Liver (tissue), 9 donors: ENCODE measurements around the gene TEDC2. TPM values are rescaled to one million over a fixed set of nuclear protein-coding genes. Genes with fewer than 3 reads are reported as not detected.
A peak's percentile ranks its signal among the peaks of the same experiment; 100 is the strongest.

Experiments used
- DNase-seq: peaks from one replicate; pipeline ENCODE4 v3.0.0-alpha.2; 2017; ENCODE audit warnings: low spot score
- H3K27ac ChIP-seq, 2 donors: one replicate each; pipeline ENCODE4 v1.7.0; 2013; ENCODE audit warnings: inconsistent platforms in 2 of 2, low read length in 2 of 2, control low read depth in 1 of 2, low read depth in 1 of 2, mild to moderate bottlenecking in 1 of 2
- H3K27me3 ChIP-seq, 4 donors: one replicate each; pipeline versions ENCODE4 v1.6.1 to v1.7.0; 2013; ENCODE audit warnings: low read length in 3 of 4, inconsistent platforms in 1 of 4, mild to moderate bottlenecking in 1 of 4, moderate library complexity in 1 of 4; ENCODE audit not compliant: control insufficient read depth in 4 of 4, insufficient read depth in 4 of 4
- H3K36me3 ChIP-seq, 4 donors: one replicate each; pipeline versions ENCODE4 v1.6.1 to v1.7.0; 2013; ENCODE audit warnings: low read length in 3 of 4, mild to moderate bottlenecking in 3 of 4, low read depth in 1 of 4, moderate library complexity in 1 of 4; ENCODE audit not compliant: control insufficient read depth in 4 of 4, insufficient read depth in 3 of 4
- H3K4me1 ChIP-seq, 4 donors: one replicate each; pipeline versions ENCODE4 v1.6.1 to v1.7.0; 2013; ENCODE audit warnings: low read length in 3 of 4, mild to moderate bottlenecking in 3 of 4, moderate library complexity in 1 of 4; ENCODE audit not compliant: control insufficient read depth in 4 of 4, insufficient read depth in 4 of 4
- H3K4me3 ChIP-seq, 3 donors: one replicate each; pipeline versions ENCODE4 v1.6.1 to v1.7.0; 2013; ENCODE audit warnings: low read length in 3 of 3, control low read depth in 1 of 3, low read depth in 1 of 3, mild to moderate bottlenecking in 1 of 3
- H3K9ac ChIP-seq, 2 donors: one replicate each; pipeline ENCODE4 v1.7.0; 2013; ENCODE audit warnings: low read length in 2 of 2, mild to moderate bottlenecking in 2 of 2, moderate library complexity in 2 of 2, control low read depth in 1 of 2, low read depth in 1 of 2
- H3K9me3 ChIP-seq, 4 donors: one replicate each; pipeline versions ENCODE4 v1.6.1 to v1.7.0; 2013; ENCODE audit warnings: low read length in 3 of 4; ENCODE audit not compliant: control insufficient read depth in 4 of 4
- EGR1 ChIP-seq, 2 donors: IDR thresholded peaks; 2 replicates each; pipeline ENCODE4 v1.6.1; 2016 to 2018; ENCODE audit warnings: antibody characterized with exemption in 2 of 2, low read depth in 2 of 2
- FOXA1 ChIP-seq: IDR thresholded peaks from 2 replicates; pipeline ENCODE4 v1.6.1; 2016; ENCODE audit warnings: antibody characterized with exemption
- FOXA2 ChIP-seq: IDR thresholded peaks from 2 replicates; pipeline ENCODE4 v1.6.1; 2016; ENCODE audit warnings: antibody characterized with exemption
- HNF4G ChIP-seq: IDR thresholded peaks from 2 replicates; pipeline ENCODE4 v1.6.1; 2016; ENCODE audit warnings: antibody characterized with exemption
- NR2F2 ChIP-seq: IDR thresholded peaks from 2 replicates; pipeline ENCODE4 v1.6.1; 2016; ENCODE audit warnings: antibody characterized with exemption
- RXRA ChIP-seq, 2 donors: IDR thresholded peaks; 2 replicates each; pipeline ENCODE4 v1.6.1; 2017 to 2018; ENCODE audit warnings: antibody characterized with exemption in 2 of 2, mild to moderate bottlenecking in 1 of 2
- SP1 ChIP-seq: IDR thresholded peaks from 2 replicates; pipeline ENCODE4 v1.6.1; 2018; ENCODE audit warnings: antibody characterized with exemption, mild to moderate bottlenecking
- TAF1 ChIP-seq: conservative IDR thresholded peaks from 2 replicates; pipeline ENCODE4 v1.6.1; 2016; ENCODE audit warnings: antibody characterized with exemption, mild to moderate bottlenecking
- YY1 ChIP-seq: IDR thresholded peaks from 2 replicates; pipeline ENCODE4 v1.6.1; 2016; ENCODE audit warnings: antibody characterized with exemption, mild to moderate bottlenecking
- WGBS: extraction: QIAGEN DNeasy Blood & Tissue Kit; methylation state at CpG from one replicate; pipeline ENCODE4 v1.1.7; 2013; 5-methylcytosine and 5-hydroxymethylcytosine counted together
- polyA plus RNA-seq, 2 donors: library from polyadenylated mRNA; stranded (reverse) in 1 of 2; unstranded in 1 of 2; fragments of 200-250 nt in 1 of 2; fragments of >200 nt in 1 of 2; fragmentation: Nextera tagmentation in 1 of 2; extraction: Ambion mirVana in 1 of 2; gene quantifications; one replicate each; pipeline versions ENCODE4 v1.2.1 to v1.2.3, GENCODE V29; 2013 to 2015
- total RNA-seq, 2 donors: library from RNA; depleted of rRNA; stranded (reverse); fragments of >200 nt; gene quantifications; one replicate each; pipeline ENCODE4 v1.2.3, GENCODE V29; 2014
- TF ChIP-seq, protein P1 (sequence below): IDR thresholded peaks from 2 replicates; pipeline ENCODE4 v1.6.1; 2016; ENCODE audit warnings: antibody characterized with exemption, mild to moderate bottlenecking
- TF ChIP-seq, protein P2 (sequence below): IDR thresholded peaks from 2 replicates; pipeline ENCODE4 v1.6.1; 2016; ENCODE audit warnings: antibody characterized with exemption
- donor health status: healthy.
- donor health status: healthy.
- donor health status: healthy.
- donor health status: healthy.
- donor health status: healthy.

TEDC2 gene
- total and polyA plus RNA-seq, 4 donors: 0.71 to 6.7 (median 1.1) TPM

DNA sequence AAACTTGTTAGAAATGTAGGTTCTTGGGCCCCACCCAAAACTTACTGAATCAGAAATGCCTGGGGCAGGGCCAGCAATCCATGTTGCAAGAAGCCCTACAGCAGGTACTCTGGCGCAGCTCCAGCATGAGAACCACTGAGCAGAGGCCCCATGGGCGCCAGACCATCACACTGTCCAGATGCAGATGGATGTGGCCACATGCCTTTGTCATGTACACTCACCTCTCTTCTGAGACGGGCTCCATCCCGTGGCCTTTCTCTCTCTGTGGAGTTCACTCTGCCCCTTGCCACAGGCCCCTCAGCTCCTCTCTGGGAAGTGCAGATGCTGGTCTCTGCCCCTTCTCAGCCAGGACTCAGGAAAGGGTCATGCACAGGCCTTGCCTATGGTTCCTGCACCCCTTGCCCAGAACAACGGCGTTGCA is 33.0 kb upstream of the TEDC2 start:
- H3K4me3 ChIP-seq: no peak overlapping the region
- H3K27ac ChIP-seq: no peak overlapping the region
- no peaks in the 10 kb centered on the region for H3K36me3 ChIP-seq
- TF ChIP-seq RXRA (IDR thresholded peaks at IDR 0.05): no peak
- no peak for TF ChIP-seq YY1
- TF ChIP-seq FOXA1: no peak
- TF ChIP-seq SP1: no peak
- TF ChIP-seq EGR1 (IDR thresholded peaks at IDR 0.05; ENCODE audit: low read depth in 2 of 2): no peak
- TF ChIP-seq TAF1: no peak
- TF ChIP-seq FOXA2: no peak
- TF ChIP-seq, protein P1, sequence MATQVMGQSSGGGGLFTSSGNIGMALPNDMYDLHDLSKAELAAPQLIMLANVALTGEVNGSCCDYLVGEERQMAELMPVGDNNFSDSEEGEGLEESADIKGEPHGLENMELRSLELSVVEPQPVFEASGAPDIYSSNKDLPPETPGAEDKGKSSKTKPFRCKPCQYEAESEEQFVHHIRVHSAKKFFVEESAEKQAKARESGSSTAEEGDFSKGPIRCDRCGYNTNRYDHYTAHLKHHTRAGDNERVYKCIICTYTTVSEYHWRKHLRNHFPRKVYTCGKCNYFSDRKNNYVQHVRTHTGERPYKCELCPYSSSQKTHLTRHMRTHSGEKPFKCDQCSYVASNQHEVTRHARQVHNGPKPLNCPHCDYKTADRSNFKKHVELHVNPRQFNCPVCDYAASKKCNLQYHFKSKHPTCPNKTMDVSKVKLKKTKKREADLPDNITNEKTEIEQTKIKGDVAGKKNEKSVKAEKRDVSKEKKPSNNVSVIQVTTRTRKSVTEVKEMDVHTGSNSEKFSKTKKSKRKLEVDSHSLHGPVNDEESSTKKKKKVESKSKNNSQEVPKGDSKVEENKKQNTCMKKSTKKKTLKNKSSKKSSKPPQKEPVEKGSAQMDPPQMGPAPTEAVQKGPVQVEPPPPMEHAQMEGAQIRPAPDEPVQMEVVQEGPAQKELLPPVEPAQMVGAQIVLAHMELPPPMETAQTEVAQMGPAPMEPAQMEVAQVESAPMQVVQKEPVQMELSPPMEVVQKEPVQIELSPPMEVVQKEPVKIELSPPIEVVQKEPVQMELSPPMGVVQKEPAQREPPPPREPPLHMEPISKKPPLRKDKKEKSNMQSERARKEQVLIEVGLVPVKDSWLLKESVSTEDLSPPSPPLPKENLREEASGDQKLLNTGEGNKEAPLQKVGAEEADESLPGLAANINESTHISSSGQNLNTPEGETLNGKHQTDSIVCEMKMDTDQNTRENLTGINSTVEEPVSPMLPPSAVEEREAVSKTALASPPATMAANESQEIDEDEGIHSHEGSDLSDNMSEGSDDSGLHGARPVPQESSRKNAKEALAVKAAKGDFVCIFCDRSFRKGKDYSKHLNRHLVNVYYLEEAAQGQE: no peak
- TF ChIP-seq, protein P2, sequence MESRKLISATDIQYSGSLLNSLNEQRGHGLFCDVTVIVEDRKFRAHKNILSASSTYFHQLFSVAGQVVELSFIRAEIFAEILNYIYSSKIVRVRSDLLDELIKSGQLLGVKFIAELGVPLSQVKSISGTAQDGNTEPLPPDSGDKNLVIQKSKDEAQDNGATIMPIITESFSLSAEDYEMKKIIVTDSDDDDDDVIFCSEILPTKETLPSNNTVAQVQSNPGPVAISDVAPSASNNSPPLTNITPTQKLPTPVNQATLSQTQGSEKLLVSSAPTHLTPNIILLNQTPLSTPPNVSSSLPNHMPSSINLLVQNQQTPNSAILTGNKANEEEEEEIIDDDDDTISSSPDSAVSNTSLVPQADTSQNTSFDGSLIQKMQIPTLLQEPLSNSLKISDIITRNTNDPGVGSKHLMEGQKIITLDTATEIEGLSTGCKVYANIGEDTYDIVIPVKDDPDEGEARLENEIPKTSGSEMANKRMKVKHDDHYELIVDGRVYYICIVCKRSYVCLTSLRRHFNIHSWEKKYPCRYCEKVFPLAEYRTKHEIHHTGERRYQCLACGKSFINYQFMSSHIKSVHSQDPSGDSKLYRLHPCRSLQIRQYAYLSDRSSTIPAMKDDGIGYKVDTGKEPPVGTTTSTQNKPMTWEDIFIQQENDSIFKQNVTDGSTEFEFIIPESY: no peak
- no peaks in the 10 kb centered on the region for H3K9me3 ChIP-seq
- H3K4me1 ChIP-seq: peaks cover 3 to 19% (median 9%) of the 10 kb centered on the region in 4 donors
- 96% methylated on average over 6 of the region's 6 CpGs for WGBS
- H3K9ac ChIP-seq: no peak overlapping the region
- no peak for DNase-seq
- no peaks in the 10 kb centered on the region for H3K27me3 ChIP-seq

DNA sequence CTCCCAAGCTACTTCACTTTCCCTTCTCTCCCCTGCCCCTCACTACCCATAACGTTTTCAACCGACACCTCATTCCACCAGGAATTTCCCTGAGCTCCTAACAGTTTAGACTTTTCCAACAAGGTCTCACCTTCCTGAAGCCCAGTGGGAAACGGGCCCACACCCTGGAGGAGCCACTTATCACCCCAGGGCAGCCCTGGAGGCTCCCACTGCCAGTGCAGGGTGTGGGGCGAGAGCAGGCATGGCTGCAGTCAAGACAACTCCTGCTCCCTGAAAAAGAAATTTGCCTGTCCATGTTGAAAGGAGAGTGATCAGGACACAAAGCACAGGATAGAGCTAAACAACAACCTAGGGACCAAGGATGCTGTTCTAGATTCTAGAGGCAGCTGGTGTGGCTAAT is 32.4 kb upstream of the TEDC2 start:
- no peak overlapping the region for H3K27ac ChIP-seq
- H3K9ac ChIP-seq: no peak overlapping the region
- no peak overlapping the region for H3K4me3 ChIP-seq
- TF ChIP-seq SP1: no peak
- H3K27me3 ChIP-seq: no peaks in the 10 kb centered on the region
- no peaks in the 10 kb centered on the region for H3K36me3 ChIP-seq
- H3K4me1 ChIP-seq: peaks cover 3 to 19% (median 9%) of the 10 kb centered on the region in 4 donors
- WGBS: 90% methylated on average over 4 of the region's 4 CpGs
- no peak for DNase-seq
- no peaks in the 10 kb centered on the region for H3K9me3 ChIP-seq

DNA sequence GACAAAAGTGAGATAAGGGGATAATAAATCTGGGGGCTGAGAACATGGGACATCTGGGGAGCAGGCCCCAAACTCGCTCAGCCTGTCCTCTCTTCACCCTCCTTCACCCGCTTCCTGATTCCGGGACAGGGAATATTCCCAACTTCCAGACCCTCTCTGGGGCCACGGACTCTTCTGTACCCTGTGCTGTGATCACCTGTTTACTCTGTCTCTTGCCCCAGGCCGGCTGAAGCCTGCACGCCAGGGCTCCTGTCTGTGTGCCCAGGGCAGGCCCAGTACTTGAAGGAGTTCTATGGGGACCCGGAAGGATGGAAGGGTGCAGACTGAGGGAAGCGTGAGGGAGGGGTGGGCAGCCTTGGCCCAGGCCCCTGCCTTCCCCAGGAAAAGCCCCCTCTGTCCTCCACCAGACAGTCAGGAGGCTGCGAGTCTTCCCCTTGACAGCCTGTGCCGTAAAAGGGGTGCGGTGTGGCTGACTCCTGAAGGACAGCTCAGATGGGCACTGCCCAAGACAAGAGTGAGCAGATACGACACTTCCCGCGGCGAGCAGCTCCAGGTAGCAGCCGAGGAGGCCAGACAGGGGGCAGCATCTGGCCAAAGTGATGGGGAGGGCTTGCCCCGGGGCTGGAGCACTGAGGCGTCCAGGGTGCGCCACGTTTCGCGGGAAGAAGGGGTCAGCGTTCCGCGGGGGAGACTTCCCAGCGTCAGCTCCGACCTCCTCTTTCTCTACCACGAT is 31.7 kb upstream of the TEDC2 start:
- WGBS: 46% methylated on average over 28 of the region's 28 CpGs
- TF ChIP-seq HNF4G: no peak
- no peak for TF ChIP-seq NR2F2
- H3K9ac ChIP-seq: no peak overlapping the region
- peaks cover 3 to 19% (median 9%) of the 10 kb centered on the region in 4 donors for H3K4me1 ChIP-seq
- peak; percentile 65 for DNase-seq
- H3K4me3 ChIP-seq: peak overlapping the region in 2 of 3 donors; percentile 65 to 80
- no peaks in the 10 kb centered on the region for H3K9me3 ChIP-seq
- H3K36me3 ChIP-seq: no peaks in the 10 kb centered on the region
- no peaks in the 10 kb centered on the region for H3K27me3 ChIP-seq
- H3K27ac ChIP-seq: no peak overlapping the region
